DOHH2 (cell line): Measurements from ENCODE around the gene SV2C.
"Not testable (repeated sequence)": the region's sequence is repeated elsewhere in the genome, so short reads cannot be mapped to it uniquely, and the experiment has no call there.

Source experiments
- CTCF ChIP-seq: fragments of 200-600 bp; sonication (generic); IDR thresholded peaks from one replicate; pipeline ENCODE4 v1.5.1; 2014; ENCODE audit warnings: antibody characterized with exemption, mild to moderate bottlenecking, low read depth, low read length; ENCODE audit not compliant: poor library complexity, severe bottlenecking
- EZH2phosphoT487 ChIP-seq: fragments of 200-600 bp; sonication (generic); IDR thresholded peaks from 2 replicates; pipeline ENCODE4 v1.6.1; 2017; ENCODE audit warnings: borderline replicate concordance, mild to moderate bottlenecking, antibody characterized with exemption, low read length, moderate library complexity, mixed read lengths

DNA sequence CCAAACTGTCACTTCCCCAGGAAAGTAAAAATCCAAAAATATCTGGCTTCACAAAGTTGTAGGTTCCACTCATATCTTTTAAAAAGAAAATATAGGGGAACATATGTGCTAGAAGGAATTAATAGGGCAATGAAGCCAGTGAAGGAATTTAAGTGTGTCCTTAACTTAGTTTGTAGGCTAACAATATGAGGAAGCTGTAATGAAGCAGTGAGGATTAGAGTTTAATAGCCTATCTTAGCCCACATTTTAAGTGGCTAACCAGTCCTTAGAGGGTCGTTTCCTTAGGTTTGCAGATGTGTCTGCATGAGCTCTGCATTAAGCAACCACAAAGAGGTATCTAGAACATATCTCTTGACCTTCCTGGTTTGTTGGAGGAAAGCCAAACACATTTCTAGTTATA is 218.7 kb downstream of the SV2C start:
- not testable (repeated sequence) for TF ChIP-seq CTCF, EZH2phosphoT487
